Right ventricle myocardium inferior (tissue), 1 donor: ENCODE data around the gene CRHR1. TPM values are rescaled to one million over a fixed set of nuclear protein-coding genes. Genes with fewer than 3 reads are reported as not detected.

Source experiments
- ATAC-seq: fragments of 200-7000 bp; cut with Tn5 transposase; one replicate; pipeline ENCODE4 v1.9.1; 2020; ENCODE audit warnings: mild to moderate bottlenecking, moderate library complexity
- DNase-seq: peaks from one replicate; pipeline ENCODE4 v3.0.0; 2021; ENCODE audit errors: missing footprints
- intact Hi-C: fragments of 100-400 bp; cut with DNase I; formaldehyde crosslinking; loops from one replicate; pipeline ENCODE4 v1.11.0; 2022
- total RNA-seq: library from RNA; stranded (reverse); fragmentation: NEBNext Ultra II Directional; extraction: Animal tissue kit (Norgen Biotek cat#: 25700); gene quantifications from one replicate; pipeline ENCODE4 v1.2.1, GENCODE V29; 2021
- donor health status: DM: no; HTN: yes; CAD: no; lungs with severe emphysema.

The CRHR1 gene
- total RNA-seq, 1 donor from 2014 or later: not detected

GRCh38 chr17:45835481-45835880 lies 51.4 kb downstream of the CRHR1 start:
- DNase-seq (peak; percentile 18), ATAC-seq (no peak)
- intact Hi-C loops: loop anchor here (10.0 kb wide), 1 partner anchor 441 kb away; no protein-coding TSS in a partner anchor

- peak; percentile 53 for DNase-seq
- no peak for ATAC-seq
- intact Hi-C loops: loop anchor here (10.0 kb wide), 1 partner anchor 442 kb away; no protein-coding TSS in a partner anchor
Measured at GRCh38 chr17:45836047-45837044, 52.2 kb downstream of the CRHR1 start.

- DNase-seq (peak; percentile 16), ATAC-seq (no peak)
- intact Hi-C loops: loop anchor here (10.0 kb wide), 1 partner anchor 442 kb away; no protein-coding TSS in a partner anchor
Measured at GRCh38 chr17:45837187-45837586, 53.1 kb downstream of the CRHR1 start.

GRCh38 chr17:45837603-45838002 lies 53.5 kb downstream of the CRHR1 start:
- ATAC-seq (no peak), DNase-seq (peak; percentile 17)
- intact Hi-C loops: loop anchor here (10.0 kb wide), 1 partner anchor 443 kb away; no protein-coding TSS in a partner anchor

- intact Hi-C loops: loop anchor here (10.0 kb wide), 1 partner anchor 444 kb away; no protein-coding TSS in a partner anchor
- DNase-seq (peak; percentile 13), ATAC-seq (no peak)
Measured at GRCh38 chr17:45838751-45839295, 54.7 kb downstream of the CRHR1 start.

GRCh38 chr17:45839442-45839841 lies 55.3 kb downstream of the CRHR1 start:
- DNase-seq (no peak), ATAC-seq (no peak)
- intact Hi-C loops: loop anchor here (10.0 kb wide), 1 partner anchor 445 kb away; no protein-coding TSS in a partner anchor

- DNase-seq (peak; percentile 22), ATAC-seq (no peak)
- intact Hi-C loops: no loop called here
Measured at GRCh38 chr17:45841186-45841585, 57.1 kb downstream of the CRHR1 start.

- intact Hi-C loops: no loop called here
- DNase-seq (peak; percentile 15), ATAC-seq (no peak)
Measured at GRCh38 chr17:45841883-45842525, 57.9 kb downstream of the CRHR1 start.

GRCh38 chr17:45843722-45844121 lies 59.6 kb downstream of the CRHR1 start:
- intact Hi-C loops: no loop called here
- no peak for ATAC-seq
- no peak for DNase-seq

- intact Hi-C loops: no loop called here
- ATAC-seq (no peak), DNase-seq (no peak)
Measured at GRCh38 chr17:45844695-45845375, 60.7 kb downstream of the CRHR1 start, which contains the start of gene SPPL2C. TSS of gene SPPL2C (plus strand) at chr17:45844881. CDS start at chr17:45844907, 26 bp downstream.

GRCh38 chr17:45845376-45846185 lies 61.5 kb downstream of the CRHR1 start:
- ATAC-seq: no peak
- DNase-seq: no peak
- intact Hi-C loops: no loop called here

- intact Hi-C loops: no loop called here
- no peak for ATAC-seq
- DNase-seq: no peak
Measured at GRCh38 chr17:45846223-45846622, 62.1 kb downstream of the CRHR1 start.

- intact Hi-C loops: no loop called here
- ATAC-seq (no peak), DNase-seq (no peak)
Measured at GRCh38 chr17:45846646-45847045, 62.5 kb downstream of the CRHR1 start.

- intact Hi-C loops: no loop called here
Measured at GRCh38 chr17:45847101-45847500, 63.0 kb downstream of the CRHR1 start.

GRCh38 chr17:45847747-45848146 lies 63.6 kb downstream of the CRHR1 start:
- no peak for ATAC-seq

More at GRCh38 chr17:45847101-45847500, 63.0 kb downstream of the CRHR1 start:
- DNase-seq (no peak), ATAC-seq (no peak)

GRCh38 chr17:45848405-45848804 lies 64.3 kb downstream of the CRHR1 start:
- DNase-seq (no peak), ATAC-seq (no peak)

More at GRCh38 chr17:45847747-45848146, 63.6 kb downstream of the CRHR1 start:
- DNase-seq: no peak
- intact Hi-C loops: no loop called here

GRCh38 chr17:45848868-45849535 lies 64.9 kb downstream of the CRHR1 start:
- DNase-seq: no peak
- ATAC-seq: peak; percentile 67
- intact Hi-C loops: no loop called here

More at GRCh38 chr17:45848405-45848804, 64.3 kb downstream of the CRHR1 start:
- intact Hi-C loops: no loop called here
